Choroid plexus epithelial cell (primary cell): ENCODE data around the gene CD300LG.
A peak's percentile ranks its signal among the peaks of the same experiment; 100 is the strongest.

Experiments used
- DNase-seq: peaks from one replicate; pipeline ENCODE4 v3.0.0-alpha.2; 2010; ENCODE audit warnings: low read depth
- H3K4me3 ChIP-seq: 2 replicates; pipeline ENCODE4 v1.5.1; 2011; ENCODE audit warnings: low read depth, mild to moderate bottlenecking, control low read depth, low read length, moderate library complexity
- CTCF ChIP-seq: conservative IDR thresholded peaks from 2 replicates; pipeline ENCODE4 v1.5.1; 2011; ENCODE audit warnings: low read depth, mild to moderate bottlenecking, control low read depth, inconsistent platforms, low read length, moderate library complexity

The CD300LG gene

GRCh38 chr17:43900183-43900857 lies 53.3 kb downstream of the CD300LG start:
- peak overlapping the region; percentile 55 for H3K4me3 ChIP-seq
- TF ChIP-seq CTCF, result no peak
- peak; percentile 77 for DNase-seq

- peak overlapping the region; percentile 55 for H3K4me3 ChIP-seq
- no peak for DNase-seq
- no peak for TF ChIP-seq CTCF
Measured at GRCh38 chr17:43900858-43901754, 54.1 kb downstream of the CD300LG start.

GRCh38 chr17:43901861-43902589 lies 55.0 kb downstream of the CD300LG start:
- H3K4me3 ChIP-seq, result no peak overlapping the region
- no peak for DNase-seq
- no peak for TF ChIP-seq CTCF

- H3K4me3 ChIP-seq, result no peak overlapping the region
- no peak for DNase-seq
- TF ChIP-seq CTCF, result no peak
Measured at GRCh38 chr17:43905400-43905984, 58.5 kb downstream of the CD300LG start.

DNA sequence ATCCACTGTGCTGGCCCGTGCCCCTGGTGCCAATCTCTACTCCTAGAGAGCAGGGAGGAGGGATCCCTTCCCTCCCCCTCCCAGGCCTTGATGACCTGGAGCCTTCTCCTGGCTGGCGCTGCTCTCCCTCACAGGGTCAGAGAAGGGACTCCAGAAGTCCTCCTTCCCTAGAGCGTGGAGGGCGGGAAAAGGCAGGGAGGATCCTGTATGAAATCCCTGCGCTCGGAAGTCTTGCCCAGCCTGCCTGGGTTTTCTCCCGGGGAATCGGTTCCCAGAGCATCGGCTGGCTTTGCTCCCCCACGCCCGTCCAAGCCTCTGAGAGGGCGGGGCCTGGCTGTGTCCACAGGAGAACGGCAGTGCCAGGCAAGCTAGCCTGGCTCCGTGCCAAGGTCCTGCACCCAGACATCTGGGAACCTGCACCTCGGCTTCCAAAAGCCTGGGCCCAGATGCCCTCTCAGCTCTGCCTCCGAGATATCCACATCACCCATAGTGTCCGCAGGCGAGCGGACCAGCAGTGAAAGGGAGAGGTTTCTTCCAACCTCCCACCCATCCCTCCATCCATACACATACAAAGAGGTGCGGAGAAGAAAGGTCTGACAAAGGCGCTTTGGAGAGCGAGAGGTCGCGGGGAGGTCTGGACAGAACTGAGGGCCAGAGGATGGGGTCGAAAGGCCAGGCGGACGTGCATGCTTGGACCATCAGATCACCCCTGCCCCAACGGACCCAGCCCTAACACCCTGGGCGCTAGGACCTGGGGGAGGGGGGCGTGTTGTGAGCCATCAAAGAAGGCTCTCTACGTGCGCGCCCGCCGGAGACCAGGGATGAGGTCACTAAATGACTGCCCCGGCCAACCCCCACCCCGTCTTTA lies 59.2 kb downstream of the CD300LG start:
- peak overlapping the region; percentile 71 for H3K4me3 ChIP-seq
- TF ChIP-seq CTCF, result no peak
- DNase-seq, result peak; percentile 58

GRCh38 chr17:43906951-43907424 lies 60.0 kb downstream of the CD300LG start:
- DNase-seq, result no peak
- no peak for TF ChIP-seq CTCF

More at GRCh38 chr17:43906951-43907424, 60.0 kb downstream of the CD300LG start:
- H3K4me3 ChIP-seq, result peak overlapping the region; percentile 71
